H9 (cell line): ENCODE measurements around the gene UPK3A. TPM values are rescaled to one million over a fixed set of nuclear protein-coding genes. Genes with fewer than 3 reads are reported as not detected.

Experiments used
- DNase-seq: peaks from one replicate; pipeline ENCODE4 v3.0.0-alpha.2; 2017
- H2AFZ ChIP-seq: one replicate; pipeline ENCODE4 v1.6.1; 2013; ENCODE audit warnings: mild to moderate bottlenecking, low read length, control low read depth, moderate library complexity
- H2AK5ac ChIP-seq: 2 replicates; pipeline ENCODE4 v1.6.1; 2013; ENCODE audit warnings: low read length, control low read depth, mixed read lengths; ENCODE audit not compliant: insufficient read length
- H2BK120ac ChIP-seq: one replicate; pipeline ENCODE4 v1.6.1; 2013; ENCODE audit warnings: low read depth, mild to moderate bottlenecking, low read length, control low read depth, inconsistent platforms; ENCODE audit not compliant: poor library complexity, severe bottlenecking
- H2BK12ac ChIP-seq: 2 replicates; pipeline ENCODE4 v1.6.1; 2013; ENCODE audit warnings: low read length, control low read depth, mixed read lengths, low read depth; ENCODE audit not compliant: insufficient read length
- H2BK15ac ChIP-seq: 2 replicates; pipeline ENCODE4 v1.6.1; 2013; ENCODE audit warnings: low read depth, low read length, control low read depth
- H2BK20ac ChIP-seq: one replicate; pipeline ENCODE4 v1.6.1; 2013; ENCODE audit warnings: low read depth, mild to moderate bottlenecking, low read length, control low read depth, inconsistent platforms; ENCODE audit not compliant: poor library complexity, severe bottlenecking
- H2BK5ac ChIP-seq: 2 replicates; pipeline ENCODE4 v1.6.1; 2013; ENCODE audit warnings: low read length, control low read depth, mixed read lengths; ENCODE audit not compliant: insufficient read length
- H3K14ac ChIP-seq: 2 replicates; pipeline ENCODE4 v1.6.1; 2013; ENCODE audit warnings: low read length, control low read depth; ENCODE audit not compliant: insufficient read depth
- H3K18ac ChIP-seq: 2 replicates; pipeline ENCODE4 v1.6.1; 2013; ENCODE audit warnings: low read depth, mild to moderate bottlenecking, mixed read lengths, low read length, control low read depth; ENCODE audit not compliant: insufficient read length
- H3K23ac ChIP-seq: 2 replicates; pipeline ENCODE4 v1.6.1; 2013; ENCODE audit warnings: low read length, control low read depth, mixed read lengths, low read depth; ENCODE audit not compliant: insufficient read length
- H3K23me2 ChIP-seq: 2 replicates; pipeline ENCODE4 v1.6.1; 2013; ENCODE audit warnings: low read depth, mild to moderate bottlenecking, mixed read lengths, low read length, control low read depth; ENCODE audit not compliant: insufficient read length, poor library complexity, severe bottlenecking
- H3K27ac ChIP-seq: 2 replicates; pipeline ENCODE4 v1.5.1; 2013; ENCODE audit warnings: low read length, control low read depth, mixed read lengths, low read depth; ENCODE audit not compliant: insufficient read length
- H3K27me3 ChIP-seq: 2 replicates; pipeline ENCODE4 v1.6.1; 2013; ENCODE audit warnings: low read length, control low read depth, inconsistent platforms; ENCODE audit not compliant: insufficient read depth
- H3K4ac ChIP-seq: 2 replicates; pipeline ENCODE4 v1.6.1; 2013; ENCODE audit warnings: low read depth, mild to moderate bottlenecking, control low read depth, inconsistent platforms, low read length, moderate library complexity
- H3K4me1 ChIP-seq: 2 replicates; pipeline ENCODE4 v1.6.1; 2013; ENCODE audit warnings: low read length, control low read depth, inconsistent platforms; ENCODE audit not compliant: insufficient read depth
- H3K4me2 ChIP-seq: 2 replicates; pipeline ENCODE4 v1.6.1; 2013; ENCODE audit warnings: low read length, control low read depth, mixed read lengths; ENCODE audit not compliant: insufficient read length, insufficient read depth
- H3K56ac ChIP-seq: 2 replicates; pipeline ENCODE4 v1.6.1; 2013; ENCODE audit warnings: low read depth, mild to moderate bottlenecking, mixed read lengths, low read length, control low read depth; ENCODE audit not compliant: insufficient read length
- H3K79me1 ChIP-seq: 2 replicates; pipeline ENCODE4 v1.6.1; 2013; ENCODE audit warnings: low read depth, mild to moderate bottlenecking, moderate library complexity, low read length, control low read depth, inconsistent platforms; ENCODE audit not compliant: insufficient read depth, poor library complexity, severe bottlenecking
- H3K79me2 ChIP-seq: 2 replicates; pipeline ENCODE4 v1.6.1; 2013; ENCODE audit warnings: low read length, control low read depth, inconsistent platforms; ENCODE audit not compliant: insufficient read depth
- H3K9ac ChIP-seq: 2 replicates; pipeline ENCODE4 v1.6.1; 2013; ENCODE audit warnings: low read length, control low read depth, mixed read lengths; ENCODE audit not compliant: insufficient read length; ENCODE audit errors: extremely low read depth
- H3K9me3 ChIP-seq: one replicate; pipeline ENCODE4 v1.6.1; 2013; ENCODE audit warnings: low read depth, low read length, inconsistent platforms; ENCODE audit not compliant: control insufficient read depth
- H3T11ph ChIP-seq: one replicate; pipeline ENCODE4 v1.6.1; 2013; ENCODE audit warnings: mild to moderate bottlenecking, low read length, control low read depth, inconsistent platforms
- H4K20me1 ChIP-seq: one replicate; pipeline ENCODE4 v1.6.1; 2013; ENCODE audit not compliant: control insufficient read depth, insufficient read length, insufficient read depth
- H4K5ac ChIP-seq: 2 replicates; pipeline ENCODE4 v1.6.1; 2013; ENCODE audit warnings: low read depth, mild to moderate bottlenecking, mixed read lengths, low read length, control low read depth; ENCODE audit not compliant: insufficient read length
- H4K8ac ChIP-seq: replicated peaks from 2 replicates; pipeline ENCODE4 v1.6.1; 2013; ENCODE audit warnings: low read length, control low read depth, mixed read lengths, low read depth; ENCODE audit not compliant: insufficient read length
- H4K91ac ChIP-seq: 2 replicates; pipeline ENCODE4 v1.6.1; 2013; ENCODE audit warnings: low read depth, mild to moderate bottlenecking, moderate library complexity, mixed read lengths, low read length, control low read depth; ENCODE audit not compliant: insufficient read length
- H3K27ac Mint-ChIP-seq, 3 experiments: 2 replicates in 2 of 3; 3 replicates in 1 of 3; pipeline ENCODE4 v1.8.0; 2020 to 2021; ENCODE audit warnings: mixed read lengths in 3 of 3, mild to moderate bottlenecking in 1 of 3, moderate library complexity in 1 of 3
- H3K27me3 Mint-ChIP-seq: 2 replicates; pipeline ENCODE4 v1.8.0; 2021; ENCODE audit warnings: low read depth, mild to moderate bottlenecking, moderate library complexity, mixed read lengths
- H3K36me3 Mint-ChIP-seq, 3 experiments: 2 replicates in 2 of 3; 3 replicates in 1 of 3; pipeline ENCODE4 v1.8.0; 2020 to 2021; ENCODE audit warnings: low read depth in 3 of 3, mixed read lengths in 3 of 3; ENCODE audit not compliant: insufficient read depth in 1 of 3
- H3K4me1 Mint-ChIP-seq, 2 experiments: 2 replicates each; pipeline ENCODE4 v1.8.0; 2020; ENCODE audit warnings: mixed read lengths in 2 of 2
- H3K4me3 Mint-ChIP-seq, 2 experiments: 2 replicates in 1 of 2; 3 replicates in 1 of 2; pipeline ENCODE4 v1.8.0; 2020 to 2021; ENCODE audit warnings: mild to moderate bottlenecking in 2 of 2, mixed read lengths in 2 of 2, moderate library complexity in 1 of 2
- H3K9me3 Mint-ChIP-seq, 2 experiments: 2 replicates in 1 of 2; 3 replicates in 1 of 2; pipeline ENCODE4 v1.8.0; 2020; ENCODE audit warnings: mild to moderate bottlenecking in 2 of 2, mixed read lengths in 2 of 2, moderate library complexity in 1 of 2
- WGBS: extraction: QIAGEN DNeasy Blood & Tissue Kit; methylation state at CpG from one replicate; pipeline ENCODE4 v1.1.7; 2013; ENCODE audit warnings: missing lambda C conversion rate, low lambda C conversion rate, mixed read lengths; ENCODE audit not compliant: insufficient read length; ENCODE audit errors: extremely low coverage; 5-methylcytosine and 5-hydroxymethylcytosine counted together
- total RNA-seq: library from RNA; stranded (reverse); gene quantifications from 2 replicates; pipeline ENCODE4 v1.2.1, GENCODE V29; 2021
- TF ChIP-seq, protein P1 (sequence below): fragments of 200-600 bp; sonication (generic); conservative IDR thresholded peaks from 3 replicates; pipeline ENCODE4 v1.8.0; 2021; ENCODE audit warnings: antibody characterized with exemption, mild to moderate bottlenecking

Gene UPK3A
- total RNA-seq, 1 experiment from 2014 or later = not detected

DNA sequence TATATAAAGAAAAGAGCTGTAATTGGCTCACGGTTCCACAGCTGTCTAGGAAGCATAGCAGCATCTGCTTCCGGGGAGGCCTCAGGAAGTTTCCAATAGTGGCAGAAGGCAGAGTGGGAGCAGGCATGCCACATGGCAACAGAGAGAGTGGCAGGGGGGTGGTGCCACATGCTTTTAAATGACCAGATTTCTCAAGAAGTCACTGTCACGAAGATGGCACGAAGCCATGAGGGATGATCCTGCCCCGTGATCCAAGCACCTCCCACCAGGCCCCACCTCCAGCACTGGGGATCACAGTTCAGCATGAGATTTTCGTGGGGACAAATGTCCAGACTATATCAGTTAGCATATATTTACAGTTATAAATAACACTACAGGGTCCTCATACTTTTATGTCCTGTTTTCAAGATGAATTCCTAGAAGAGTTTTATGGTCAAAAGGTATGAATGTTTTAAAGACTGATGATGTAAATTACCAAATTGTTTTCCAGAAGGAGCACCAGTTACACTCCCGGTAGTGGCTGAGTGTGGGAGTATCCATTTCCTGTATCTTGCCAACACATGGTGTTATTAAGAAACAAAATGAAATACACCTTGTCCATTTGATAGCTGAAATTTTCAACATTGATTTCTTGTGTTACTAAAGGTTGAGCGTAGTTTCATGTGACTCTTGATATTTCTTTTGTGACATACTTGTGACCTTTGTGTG is 44.2 kb downstream of the UPK3A start:
- Histone ChIP-seq H3K4me2 (no peak overlapping the region), H3K4me1 (no peaks in the 10 kb centered on the region), H4K20me1 (no peaks in the 10 kb centered on the region), H4K5ac (no peak overlapping the region), H2BK20ac (no peak overlapping the region), H2AK5ac (no peak overlapping the region), H2BK120ac (no peak overlapping the region), H3K4ac (no peak overlapping the region), H3K79me1 (no peaks in the 10 kb centered on the region), H2BK5ac (no peak overlapping the region), H3K18ac (no peak overlapping the region), H2BK15ac (no peak overlapping the region), H4K8ac (no peak overlapping the region), H3K56ac (no peak overlapping the region), H4K91ac (no peak overlapping the region), H3K27ac (no peak overlapping the region), H3K14ac (no peak overlapping the region), H3K9ac (no peak overlapping the region), H3K79me2 (no peaks in the 10 kb centered on the region), H3K23ac (no peak overlapping the region), H2BK12ac (no peak overlapping the region), H3K9me3 (no peaks in the 10 kb centered on the region), H2AFZ (no peak overlapping the region), H3K23me2 (no peaks in the 10 kb centered on the region), H3T11ph (no peak overlapping the region), H3K27me3 (no peaks in the 10 kb centered on the region)
- WGBS = no CpG with 5 or more reads among the region's 8 CpGs
- no peaks in the 10 kb centered on the region for H3K4me1 Mint-ChIP-seq
- H3K27ac Mint-ChIP-seq = no peak overlapping the region; a peak in 1 of 7 replicates
- H3K36me3 Mint-ChIP-seq = peaks cover 16 to 70% (median 59%) of the 10 kb centered on the region in 3 experiments; a peak in 6 of 7 replicates
- H3K4me3 Mint-ChIP-seq = no peak overlapping the region
- no peaks in the 10 kb centered on the region for H3K27me3 Mint-ChIP-seq
- no peaks in the 10 kb centered on the region for H3K9me3 Mint-ChIP-seq
- TF ChIP-seq, protein P1, sequence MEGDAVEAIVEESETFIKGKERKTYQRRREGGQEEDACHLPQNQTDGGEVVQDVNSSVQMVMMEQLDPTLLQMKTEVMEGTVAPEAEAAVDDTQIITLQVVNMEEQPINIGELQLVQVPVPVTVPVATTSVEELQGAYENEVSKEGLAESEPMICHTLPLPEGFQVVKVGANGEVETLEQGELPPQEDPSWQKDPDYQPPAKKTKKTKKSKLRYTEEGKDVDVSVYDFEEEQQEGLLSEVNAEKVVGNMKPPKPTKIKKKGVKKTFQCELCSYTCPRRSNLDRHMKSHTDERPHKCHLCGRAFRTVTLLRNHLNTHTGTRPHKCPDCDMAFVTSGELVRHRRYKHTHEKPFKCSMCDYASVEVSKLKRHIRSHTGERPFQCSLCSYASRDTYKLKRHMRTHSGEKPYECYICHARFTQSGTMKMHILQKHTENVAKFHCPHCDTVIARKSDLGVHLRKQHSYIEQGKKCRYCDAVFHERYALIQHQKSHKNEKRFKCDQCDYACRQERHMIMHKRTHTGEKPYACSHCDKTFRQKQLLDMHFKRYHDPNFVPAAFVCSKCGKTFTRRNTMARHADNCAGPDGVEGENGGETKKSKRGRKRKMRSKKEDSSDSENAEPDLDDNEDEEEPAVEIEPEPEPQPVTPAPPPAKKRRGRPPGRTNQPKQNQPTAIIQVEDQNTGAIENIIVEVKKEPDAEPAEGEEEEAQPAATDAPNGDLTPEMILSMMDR = no peak
- DNase-seq = no peak
